Activated T-helper 1 cell treated with anti-CD3 and anti-CD28 coated beads, Interleukin-12 subunit alpha, Interleukin-12 subunit beta, Interleukin-2, Interleukin-4 antibody, amounts not matched to agents 30 ng/mL and 10 ng/mL and 1 ng/mL, durations not matched to agents 14 hours and 24 hours and 36 hours (primary cell): Measurements from ENCODE around the gene POLR3E. TPM values are rescaled to one million over a fixed set of nuclear protein-coding genes. Genes with fewer than 3 reads are reported as not detected.

Experiments used
- DNase-seq: peaks from one replicate; pipeline ENCODE4 v3.0.0; 2021; ENCODE audit warnings: low spot score
- H3K27ac Mint-ChIP-seq: one replicate; pipeline ENCODE4 v1.8.0; 2021; ENCODE audit warnings: mild to moderate bottlenecking, mixed read lengths
- H3K27me3 Mint-ChIP-seq: one replicate; pipeline ENCODE4 v1.8.0; 2022; ENCODE audit warnings: mild to moderate bottlenecking, moderate library complexity, mixed read lengths; ENCODE audit not compliant: insufficient read depth
- H3K36me3 Mint-ChIP-seq: one replicate; pipeline ENCODE4 v1.8.0; 2021; ENCODE audit warnings: low read depth, mixed read lengths
- H3K4me1 Mint-ChIP-seq: one replicate; pipeline ENCODE4 v1.8.0; 2021; ENCODE audit warnings: low read depth, mixed read lengths
- H3K4me3 Mint-ChIP-seq: one replicate; pipeline ENCODE4 v1.8.0; 2021; ENCODE audit warnings: mild to moderate bottlenecking, moderate library complexity, mixed read lengths
- H3K9me3 Mint-ChIP-seq: one replicate; pipeline ENCODE4 v1.8.0; 2021; ENCODE audit warnings: mixed read lengths
- intact Hi-C: fragments of 100-400 bp; cut with micrococcal nuclease; formaldehyde crosslinking; loops from one replicate; pipeline ENCODE4 v1.15.1; 2024
- total RNA-seq: library from RNA; stranded (reverse); gene quantifications from 2 replicates; pipeline ENCODE4 v1.2.3, GENCODE V29; 2022

POLR3E gene
- total RNA-seq, 1 donor from 2014 or later, result 111 TPM

DNA sequence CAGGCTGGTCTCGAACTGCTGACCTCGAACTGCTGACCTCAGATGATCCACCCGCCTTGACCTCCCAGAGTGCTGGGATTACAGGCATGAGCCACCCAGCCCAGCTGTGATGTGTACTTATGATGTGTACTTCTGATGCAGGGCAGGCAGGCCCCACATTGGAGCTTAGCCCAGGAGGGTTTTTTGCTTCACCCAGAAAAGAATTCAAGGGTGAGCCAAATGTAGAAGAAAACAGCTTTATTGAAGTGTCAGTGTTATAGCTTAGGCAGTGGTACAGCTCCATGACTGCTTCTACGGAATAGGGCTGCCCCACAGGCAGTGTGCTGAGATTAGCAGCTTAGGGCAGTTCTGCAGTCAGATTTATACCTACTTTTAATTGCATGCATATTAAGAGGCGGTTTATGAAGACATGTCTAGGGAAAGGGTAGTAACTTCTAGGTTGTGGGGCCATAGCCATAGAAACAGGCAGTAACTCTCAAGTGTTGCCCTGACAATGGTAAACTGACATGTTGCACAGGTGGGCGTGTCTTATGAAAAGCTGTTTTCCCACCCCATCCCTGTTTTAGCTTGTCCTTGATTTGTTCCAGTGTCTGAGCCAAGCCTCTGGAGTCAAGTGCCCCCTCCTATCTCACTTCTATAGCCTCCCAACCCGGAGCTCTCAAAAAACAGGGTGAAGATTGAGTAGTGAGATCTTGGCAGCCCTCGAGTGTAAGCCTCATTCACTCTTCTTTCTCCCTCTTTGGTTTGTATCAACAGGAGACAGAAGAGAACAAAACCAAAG, 24.1 kb upstream of the POLR3E start:
- no peak for DNase-seq
- Mint-ChIP-seq H3K27ac (no peak overlapping the region), H3K27me3 (no peaks in the 10 kb centered on the region), H3K4me1 (peaks cover 16% of the 10 kb centered on the region), H3K4me3 (no peak overlapping the region), H3K9me3 (no peaks in the 10 kb centered on the region), H3K36me3 (peaks cover 30% of the 10 kb centered on the region)
- intact Hi-C loops, result no loop called here

DNA sequence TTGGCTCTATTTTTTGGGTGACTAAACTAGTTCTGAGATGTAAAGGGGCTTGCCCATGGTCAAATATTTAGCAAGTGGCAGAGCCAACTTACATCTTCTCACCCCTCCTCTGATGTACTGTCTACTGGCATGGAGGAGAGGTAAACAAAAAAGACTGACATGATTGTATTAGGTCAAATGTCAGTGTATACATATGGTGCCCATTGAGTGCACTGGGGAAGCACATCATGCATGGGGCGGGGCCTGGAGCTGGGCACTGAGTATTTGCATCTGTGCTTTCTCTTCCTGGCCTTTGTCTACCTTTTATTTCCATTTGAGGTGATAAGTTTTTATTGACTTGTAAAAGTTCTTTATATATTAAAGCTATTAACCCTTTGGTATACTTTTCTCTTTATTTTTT, 22.3 kb upstream of the POLR3E start:
- Mint-ChIP-seq H3K4me1 (peaks cover 16% of the 10 kb centered on the region), H3K4me3 (no peak overlapping the region), H3K27me3 (no peaks in the 10 kb centered on the region), H3K27ac (no peak overlapping the region), H3K9me3 (no peaks in the 10 kb centered on the region), H3K36me3 (peaks cover 28% of the 10 kb centered on the region)
- no peak for DNase-seq
- intact Hi-C loops, result loop anchor here (5.0 kb wide), 1 partner anchor 53 kb away; no protein-coding TSS in a partner anchor

DNA sequence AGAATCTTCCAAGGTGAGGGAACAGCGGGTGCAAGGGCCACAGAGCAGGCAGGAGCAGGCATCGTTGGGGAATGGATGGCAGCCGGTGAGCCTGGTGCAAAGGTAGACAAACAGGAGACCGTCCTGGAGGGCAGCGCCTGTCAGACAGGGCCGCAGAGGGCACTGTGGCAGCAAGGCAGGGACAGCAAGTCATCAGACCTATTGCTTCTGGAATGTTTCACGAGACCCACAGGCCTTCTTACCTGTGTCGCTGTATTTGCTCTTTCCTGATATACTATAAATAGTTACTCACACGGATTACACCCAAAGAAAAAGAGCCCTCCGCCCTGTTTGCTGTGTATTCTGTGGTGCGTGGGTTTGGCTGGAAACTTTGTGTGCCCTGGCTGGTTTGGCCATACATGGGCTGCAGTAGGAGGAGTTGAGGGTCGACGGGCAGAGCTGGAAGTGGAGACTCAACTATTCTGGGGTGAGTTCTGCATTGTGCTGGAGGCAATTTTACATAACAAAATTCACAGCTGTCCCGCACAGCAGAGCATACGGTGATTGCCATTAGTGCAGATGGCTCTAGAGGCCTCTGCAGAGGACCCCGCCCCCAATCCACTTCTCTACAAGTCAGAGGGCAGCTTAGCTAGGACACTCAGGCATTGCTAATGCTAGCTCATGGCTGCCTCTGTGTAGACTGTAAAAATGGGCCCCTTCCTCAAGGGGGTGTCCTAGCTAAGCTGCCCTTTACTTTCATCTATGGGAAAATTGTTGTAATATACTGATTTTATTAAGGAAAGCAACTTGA, 18.6 kb upstream of the POLR3E start:
- H3K4me3 Mint-ChIP-seq, result no peak overlapping the region

DNA sequence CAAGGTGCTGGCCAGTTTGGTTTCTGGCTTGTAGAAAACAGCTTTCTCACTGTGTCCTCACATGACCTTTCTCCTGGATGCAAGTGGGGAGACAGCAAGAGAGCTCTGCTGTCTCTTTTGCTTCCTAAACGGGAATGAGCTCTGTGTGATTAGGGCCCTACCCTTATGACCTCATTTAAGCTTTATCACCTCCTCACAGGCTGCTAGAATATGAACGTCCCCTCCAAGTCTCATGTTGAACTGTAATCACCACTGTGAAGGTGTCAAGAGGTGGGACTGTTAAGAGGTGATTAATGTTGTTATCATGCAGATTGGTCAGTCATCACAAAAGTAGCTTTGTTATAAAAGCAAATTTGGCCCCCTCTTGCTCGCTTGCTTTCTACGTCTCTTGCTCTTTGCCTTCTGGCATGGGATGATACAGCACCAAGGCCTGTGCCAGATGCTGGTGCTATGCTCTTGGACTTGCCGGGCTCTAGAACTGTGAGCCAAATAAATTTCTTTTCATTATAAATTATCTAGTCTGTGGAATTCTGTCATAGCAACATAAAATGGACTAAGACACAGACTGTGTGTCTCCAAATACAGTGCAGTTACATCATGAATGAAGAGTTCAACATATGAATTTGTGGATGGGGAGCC, 14.8 kb upstream of the POLR3E start:
- intact Hi-C loops, result no loop called here
- peaks cover 35% of the 10 kb centered on the region for H3K36me3 Mint-ChIP-seq
- no peak overlapping the region for H3K27ac Mint-ChIP-seq
- no peaks in the 10 kb centered on the region for H3K9me3 Mint-ChIP-seq
- no peak overlapping the region for H3K4me3 Mint-ChIP-seq
- H3K4me1 Mint-ChIP-seq, result no peaks in the 10 kb centered on the region
- DNase-seq, result no peak
- no peaks in the 10 kb centered on the region for H3K27me3 Mint-ChIP-seq

More for the DNA sequence above, 18.6 kb upstream of the POLR3E start:
- Mint-ChIP-seq H3K27me3 (no peaks in the 10 kb centered on the region), H3K27ac (no peak overlapping the region), H3K4me1 (no peaks in the 10 kb centered on the region), H3K36me3 (peaks cover 29% of the 10 kb centered on the region), H3K9me3 (no peaks in the 10 kb centered on the region)
- intact Hi-C loops, result loop anchor here (5.0 kb wide), 1 partner anchor 56 kb away; no protein-coding TSS in a partner anchor
- DNase-seq, result no peak

DNA sequence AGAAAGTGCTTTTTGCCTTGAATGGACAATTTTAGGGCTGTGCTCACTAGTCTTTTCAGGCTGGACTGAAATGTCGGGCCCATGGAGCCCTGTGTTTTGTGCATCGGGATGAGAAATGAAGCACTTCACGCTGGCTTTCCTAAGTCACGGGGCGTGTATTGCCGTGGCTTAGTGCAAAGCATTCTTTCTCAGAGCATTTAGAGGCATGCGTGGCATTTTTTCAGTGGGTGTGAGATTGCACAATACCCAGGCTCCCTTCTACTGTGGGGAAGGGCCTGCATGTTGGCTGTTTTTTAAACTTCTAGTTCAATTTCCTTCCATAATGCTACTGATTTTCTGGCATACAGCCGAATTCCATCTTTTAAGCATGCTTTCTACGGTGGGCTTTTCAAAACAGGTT, 12.6 kb upstream of the POLR3E start:
- Mint-ChIP-seq H3K27me3 (no peaks in the 10 kb centered on the region), H3K9me3 (no peaks in the 10 kb centered on the region), H3K36me3 (peaks cover 24% of the 10 kb centered on the region), H3K4me1 (no peaks in the 10 kb centered on the region), H3K27ac (no peak overlapping the region), H3K4me3 (no peak overlapping the region)
- intact Hi-C loops, result no loop called here
- no peak for DNase-seq

DNA sequence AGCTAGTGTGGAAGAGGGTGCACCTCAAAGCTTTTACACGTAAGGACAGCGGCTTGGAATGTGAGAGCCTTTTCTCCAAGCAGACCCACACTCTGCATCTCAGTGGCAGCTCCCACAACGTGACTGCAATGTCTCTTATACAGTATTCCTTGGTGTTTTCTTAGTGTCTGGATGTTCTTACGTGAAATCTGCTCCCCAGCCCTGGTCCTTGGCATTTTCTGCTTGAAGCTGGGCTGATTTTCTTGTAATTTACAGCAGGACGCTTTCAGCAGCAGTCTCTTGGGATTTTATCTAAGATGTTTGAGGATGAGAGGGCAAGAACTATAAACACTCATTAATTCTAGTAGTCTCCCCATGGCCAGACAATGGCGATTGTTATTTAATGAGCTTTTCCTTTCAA, 12.1 kb upstream of the POLR3E start:
- Mint-ChIP-seq H3K27me3 (no peaks in the 10 kb centered on the region), H3K4me3 (no peak overlapping the region), H3K4me1 (no peaks in the 10 kb centered on the region), H3K27ac (no peak overlapping the region), H3K36me3 (peaks cover 24% of the 10 kb centered on the region), H3K9me3 (no peaks in the 10 kb centered on the region)
- no peak for DNase-seq
- intact Hi-C loops, result no loop called here

DNA sequence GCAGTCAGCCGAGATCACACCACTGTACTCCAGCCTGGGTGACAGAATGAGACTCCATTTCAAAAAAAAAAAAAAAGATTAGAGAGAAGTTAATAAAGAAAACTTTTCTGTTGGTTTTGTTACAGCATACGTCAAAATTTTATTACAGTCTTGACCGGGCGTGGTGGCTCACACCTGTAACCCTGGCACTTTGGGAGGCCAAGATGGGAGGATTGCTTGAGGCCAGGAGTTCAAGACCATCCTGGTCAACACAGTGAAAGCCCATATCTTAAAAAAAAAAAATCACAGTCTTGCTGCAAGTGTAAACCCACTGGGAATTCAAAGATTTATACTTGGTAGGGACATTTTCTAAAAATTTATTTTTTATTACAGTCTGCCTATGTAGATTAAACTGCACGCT, 6.2 kb upstream of the POLR3E start:
- H3K27ac Mint-ChIP-seq, result no peak overlapping the region
- no peak overlapping the region for H3K4me3 Mint-ChIP-seq
- peaks cover 4% of the 10 kb centered on the region for H3K36me3 Mint-ChIP-seq
- intact Hi-C loops, result no loop called here
- peaks cover 6% of the 10 kb centered on the region for H3K4me1 Mint-ChIP-seq
- H3K9me3 Mint-ChIP-seq, result no peaks in the 10 kb centered on the region
- no peak for DNase-seq
- no peaks in the 10 kb centered on the region for H3K27me3 Mint-ChIP-seq

DNA sequence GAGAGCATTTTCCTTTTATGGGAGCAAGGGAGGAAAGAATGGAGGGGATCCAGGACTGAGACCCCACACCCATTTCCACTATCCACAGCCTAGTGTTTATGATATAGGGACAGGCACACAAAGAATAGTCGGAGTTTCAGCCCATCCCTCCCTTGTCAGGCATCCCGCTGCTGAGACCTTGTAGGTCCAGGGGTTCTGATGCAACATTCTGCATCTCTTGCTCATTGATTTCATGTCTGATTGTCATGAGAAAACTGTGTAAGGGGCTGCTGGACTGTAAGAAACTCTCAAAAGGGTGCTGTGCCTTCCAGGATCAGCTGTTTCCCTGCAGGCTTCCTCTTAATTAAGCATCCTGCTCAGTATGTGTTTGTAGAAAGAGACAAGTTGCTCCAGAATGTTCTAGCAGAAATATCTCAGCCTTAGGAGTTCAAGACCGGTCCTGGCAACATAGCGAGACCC, 5.3 kb upstream of the POLR3E start:
- peaks cover 15% of the 10 kb centered on the region for H3K4me1 Mint-ChIP-seq
- H3K36me3 Mint-ChIP-seq, result peaks cover 2% of the 10 kb centered on the region
- no peak overlapping the region for H3K27ac Mint-ChIP-seq
- DNase-seq, result no peak
- no peaks in the 10 kb centered on the region for H3K9me3 Mint-ChIP-seq
- H3K27me3 Mint-ChIP-seq, result peaks cover under 1% of the 10 kb centered on the region
- intact Hi-C loops, result no loop called here
- H3K4me3 Mint-ChIP-seq, result no peak overlapping the region

DNA sequence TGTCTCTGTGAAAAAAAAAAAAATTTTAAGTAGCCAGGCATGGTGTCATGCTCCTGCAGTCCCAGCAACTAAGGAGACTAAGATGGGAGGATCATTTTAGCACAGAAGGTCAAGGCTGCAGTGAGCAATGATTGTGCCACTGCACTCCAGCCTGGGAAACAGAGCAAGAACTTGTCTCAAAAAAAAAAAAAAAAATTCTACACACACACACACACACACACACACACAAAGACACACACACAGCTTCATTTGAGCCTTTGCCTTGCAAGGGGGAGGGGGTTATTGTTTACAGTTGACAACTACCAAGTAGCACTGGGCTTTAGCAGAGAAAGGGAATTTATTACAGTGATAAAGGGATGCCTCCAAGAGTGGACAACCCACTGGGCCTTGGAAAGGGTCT, 4.9 kb upstream of the POLR3E start:
- Mint-ChIP-seq H3K9me3 (no peaks in the 10 kb centered on the region), H3K4me3 (no peak overlapping the region), H3K27me3 (peaks cover 3% of the 10 kb centered on the region), H3K27ac (no peak overlapping the region), H3K36me3 (peaks cover 2% of the 10 kb centered on the region), H3K4me1 (peaks cover 16% of the 10 kb centered on the region)
- no peak for DNase-seq
- intact Hi-C loops, result no loop called here

DNA sequence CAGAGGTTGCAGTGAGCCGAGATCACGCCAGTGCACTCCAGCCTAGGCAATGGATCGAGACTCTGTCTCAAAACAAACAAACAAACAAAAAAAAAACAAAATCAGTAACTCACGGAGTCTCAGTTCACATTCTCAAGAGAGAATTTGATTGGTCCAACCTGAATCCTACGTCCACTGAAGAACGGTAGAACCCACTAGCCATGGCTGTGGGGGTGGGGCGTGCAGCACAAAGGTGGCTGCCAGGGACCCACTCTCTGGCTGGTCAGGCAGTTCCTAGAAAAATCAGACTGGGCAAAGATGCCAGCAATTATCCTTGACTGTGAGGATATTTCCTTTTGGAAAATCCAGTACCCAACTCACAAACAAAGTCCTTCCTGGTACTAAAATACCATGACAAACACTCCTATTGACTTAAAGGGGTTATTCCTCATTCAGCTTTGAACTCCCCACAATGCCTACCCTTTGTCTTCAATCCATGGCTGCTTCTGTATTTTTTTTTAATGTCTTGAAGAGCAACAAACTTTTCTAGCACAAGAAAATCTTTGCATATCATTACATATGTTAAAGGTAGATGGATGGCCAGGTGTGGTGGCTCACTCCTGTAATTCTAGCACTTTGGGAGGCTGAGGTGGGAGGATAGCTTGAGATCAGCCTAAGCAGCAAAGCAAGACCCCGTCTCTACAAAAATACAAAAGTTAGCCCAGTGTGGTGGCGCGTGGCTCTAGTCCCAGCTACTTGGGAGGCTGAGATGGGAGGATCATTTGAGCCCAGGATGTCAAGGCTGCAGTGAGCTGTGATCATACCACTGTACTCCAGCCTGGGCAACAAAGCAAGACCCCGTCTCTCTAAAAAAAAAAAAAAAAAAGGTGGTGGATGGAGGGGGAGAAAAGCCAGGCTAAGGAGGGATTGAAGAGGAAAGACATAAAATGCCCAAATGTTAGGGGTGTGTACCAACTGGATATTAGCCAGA, 3.8 kb upstream of the POLR3E start:
- no peak for DNase-seq
- no peak overlapping the region for H3K27ac Mint-ChIP-seq
- H3K36me3 Mint-ChIP-seq, result peaks cover 2% of the 10 kb centered on the region
- H3K4me3 Mint-ChIP-seq, result no peak overlapping the region
- H3K4me1 Mint-ChIP-seq, result peaks cover 18% of the 10 kb centered on the region
- peaks cover 3% of the 10 kb centered on the region for H3K27me3 Mint-ChIP-seq
- H3K9me3 Mint-ChIP-seq, result no peaks in the 10 kb centered on the region
- intact Hi-C loops, result no loop called here

DNA sequence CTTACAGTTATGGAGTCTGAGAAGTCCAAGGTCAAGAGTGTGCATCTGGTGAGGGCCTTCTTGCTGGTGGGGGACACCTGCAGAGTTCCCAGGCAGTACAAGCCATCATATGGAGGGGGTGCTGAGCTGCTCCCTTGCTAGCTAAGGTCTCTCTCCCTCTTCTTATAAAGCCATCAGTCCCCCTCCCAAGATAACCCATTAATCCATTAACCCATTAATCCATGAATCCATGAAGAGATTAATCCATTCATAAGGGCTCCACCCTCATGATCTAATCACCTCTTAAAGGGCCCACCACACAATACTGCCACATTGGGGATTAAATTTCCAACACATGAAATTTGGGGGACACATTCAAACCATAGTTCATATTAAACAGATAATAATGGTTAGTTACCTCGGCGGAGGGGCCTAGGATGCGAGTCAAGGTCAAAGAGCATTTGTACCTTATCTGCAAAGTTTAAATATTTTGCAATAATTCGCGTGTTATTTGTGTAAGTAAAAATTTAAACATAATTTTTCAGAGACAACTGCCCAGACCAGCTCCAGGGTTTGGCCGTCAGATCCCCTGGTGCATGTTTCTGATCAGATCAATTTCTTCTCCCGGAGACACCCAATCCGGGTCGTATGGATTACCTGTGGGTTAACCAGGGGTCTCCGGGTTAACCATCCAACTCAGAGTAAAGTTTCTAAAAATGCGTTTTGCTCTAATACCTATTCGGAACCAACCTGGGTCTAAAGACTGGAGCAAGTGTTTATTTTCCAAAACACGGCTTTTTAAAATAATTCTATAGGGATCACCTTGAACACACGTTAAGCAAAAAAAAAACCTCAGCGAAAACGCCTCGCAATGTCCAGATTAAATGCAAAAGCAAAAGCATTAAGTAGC, 740 bp upstream of the POLR3E start:
- H3K4me1 Mint-ChIP-seq, result peaks cover 43% of the 10 kb centered on the region
- no peaks in the 10 kb centered on the region for H3K9me3 Mint-ChIP-seq
- H3K36me3 Mint-ChIP-seq, result peaks cover under 1% of the 10 kb centered on the region
- DNase-seq, result no peak
- H3K27ac Mint-ChIP-seq, result peak overlapping the region; percentile 90
- peak overlapping the region; percentile 94 for H3K4me3 Mint-ChIP-seq
- intact Hi-C loops, result loop anchor here (1.0 to 2.0 kb wide), 8 partner anchors 55 to 696 kb away; partner anchors contain the start of genes EEF2K and PDZD9
- peaks cover 3% of the 10 kb centered on the region for H3K27me3 Mint-ChIP-seq
